Epithelial cell of esophagus (primary cell): ENCODE measurements around the gene AZU1.
"Not testable (repeated sequence)": the region's sequence is repeated elsewhere in the genome, so short reads cannot be mapped to it uniquely, and the experiment has no call there.

Experiments used
- DNase-seq: peaks from one replicate; pipeline ENCODE4 v3.0.0; 2010; ENCODE audit warnings: low read depth
- H3K4me3 ChIP-seq: 2 replicates; pipeline ENCODE4 v1.5.1; 2011; ENCODE audit warnings: mild to moderate bottlenecking, low read length, control low read depth
- TF ChIP-seq, protein P1 (sequence below): IDR thresholded peaks from 2 replicates; pipeline ENCODE4 v1.5.1; 2011; ENCODE audit warnings: low read depth, mild to moderate bottlenecking, low read length, control low read depth, inconsistent platforms; ENCODE audit not compliant: insufficient read depth; ENCODE audit errors: missing control alignments

The AZU1 gene

DNA sequence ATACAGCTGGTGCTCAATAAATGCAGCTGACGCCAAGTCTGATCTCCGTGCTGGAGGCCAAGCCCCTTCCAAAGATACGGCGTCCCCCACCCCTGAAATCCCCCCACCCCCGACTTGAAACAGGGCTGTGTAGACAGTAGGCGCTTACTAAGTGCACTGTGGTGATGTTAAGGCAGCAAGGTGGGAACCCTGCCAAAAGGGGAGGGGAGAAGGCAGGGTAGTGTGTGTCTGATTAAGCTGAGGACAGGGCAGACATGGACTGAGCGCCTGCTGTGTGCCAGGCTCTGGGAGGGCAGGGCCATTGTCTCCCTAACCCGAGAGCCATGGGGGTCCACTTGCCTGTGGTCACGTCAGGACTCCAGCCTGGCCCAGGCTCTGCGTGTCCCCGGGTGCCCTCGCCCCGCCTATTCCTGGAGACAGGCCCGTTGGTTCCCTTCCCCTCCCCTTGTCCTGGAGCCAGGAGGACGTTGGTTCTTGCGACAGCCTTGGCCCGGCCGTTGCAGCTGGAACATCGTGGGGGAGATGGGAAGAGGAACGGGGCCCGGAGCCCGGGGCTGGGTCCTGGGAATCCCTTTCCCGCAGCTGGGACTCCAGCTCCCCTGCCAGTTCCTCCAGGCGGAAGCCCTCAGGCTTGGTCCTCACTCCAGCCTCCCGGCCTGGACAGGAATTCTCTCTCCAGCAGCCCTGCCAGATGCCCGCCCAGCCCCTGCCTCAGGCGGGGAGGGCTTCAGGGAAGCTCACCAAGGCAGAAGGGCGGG, 22.8 kb downstream of the AZU1 start:
- H3K4me3 ChIP-seq = no peak overlapping the region
- peak; percentile 33 for DNase-seq
- TF ChIP-seq, protein P1, sequence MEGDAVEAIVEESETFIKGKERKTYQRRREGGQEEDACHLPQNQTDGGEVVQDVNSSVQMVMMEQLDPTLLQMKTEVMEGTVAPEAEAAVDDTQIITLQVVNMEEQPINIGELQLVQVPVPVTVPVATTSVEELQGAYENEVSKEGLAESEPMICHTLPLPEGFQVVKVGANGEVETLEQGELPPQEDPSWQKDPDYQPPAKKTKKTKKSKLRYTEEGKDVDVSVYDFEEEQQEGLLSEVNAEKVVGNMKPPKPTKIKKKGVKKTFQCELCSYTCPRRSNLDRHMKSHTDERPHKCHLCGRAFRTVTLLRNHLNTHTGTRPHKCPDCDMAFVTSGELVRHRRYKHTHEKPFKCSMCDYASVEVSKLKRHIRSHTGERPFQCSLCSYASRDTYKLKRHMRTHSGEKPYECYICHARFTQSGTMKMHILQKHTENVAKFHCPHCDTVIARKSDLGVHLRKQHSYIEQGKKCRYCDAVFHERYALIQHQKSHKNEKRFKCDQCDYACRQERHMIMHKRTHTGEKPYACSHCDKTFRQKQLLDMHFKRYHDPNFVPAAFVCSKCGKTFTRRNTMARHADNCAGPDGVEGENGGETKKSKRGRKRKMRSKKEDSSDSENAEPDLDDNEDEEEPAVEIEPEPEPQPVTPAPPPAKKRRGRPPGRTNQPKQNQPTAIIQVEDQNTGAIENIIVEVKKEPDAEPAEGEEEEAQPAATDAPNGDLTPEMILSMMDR = no peak

DNA sequence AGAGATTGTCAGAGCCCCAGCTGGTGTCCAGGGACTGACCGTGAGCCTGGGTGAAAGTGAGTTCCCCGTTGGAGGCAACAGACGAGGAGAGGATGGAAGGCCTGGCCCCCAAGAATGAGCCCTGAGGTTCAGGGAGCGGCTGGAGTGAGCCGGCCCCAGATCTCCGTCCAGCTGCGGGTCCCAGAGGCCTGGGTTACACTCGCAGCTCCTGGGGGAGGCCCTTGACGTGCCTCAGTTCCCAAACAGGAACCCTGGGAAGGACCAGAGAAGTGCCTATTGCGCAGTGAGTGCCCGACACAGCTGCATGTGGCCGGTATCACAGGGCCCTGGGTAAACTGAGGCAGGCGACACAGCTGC, 23.3 kb downstream of the AZU1 start:
- no peak overlapping the region for H3K4me3 ChIP-seq
- DNase-seq = no peak
- TF ChIP-seq, protein P1 = no peak

DNA sequence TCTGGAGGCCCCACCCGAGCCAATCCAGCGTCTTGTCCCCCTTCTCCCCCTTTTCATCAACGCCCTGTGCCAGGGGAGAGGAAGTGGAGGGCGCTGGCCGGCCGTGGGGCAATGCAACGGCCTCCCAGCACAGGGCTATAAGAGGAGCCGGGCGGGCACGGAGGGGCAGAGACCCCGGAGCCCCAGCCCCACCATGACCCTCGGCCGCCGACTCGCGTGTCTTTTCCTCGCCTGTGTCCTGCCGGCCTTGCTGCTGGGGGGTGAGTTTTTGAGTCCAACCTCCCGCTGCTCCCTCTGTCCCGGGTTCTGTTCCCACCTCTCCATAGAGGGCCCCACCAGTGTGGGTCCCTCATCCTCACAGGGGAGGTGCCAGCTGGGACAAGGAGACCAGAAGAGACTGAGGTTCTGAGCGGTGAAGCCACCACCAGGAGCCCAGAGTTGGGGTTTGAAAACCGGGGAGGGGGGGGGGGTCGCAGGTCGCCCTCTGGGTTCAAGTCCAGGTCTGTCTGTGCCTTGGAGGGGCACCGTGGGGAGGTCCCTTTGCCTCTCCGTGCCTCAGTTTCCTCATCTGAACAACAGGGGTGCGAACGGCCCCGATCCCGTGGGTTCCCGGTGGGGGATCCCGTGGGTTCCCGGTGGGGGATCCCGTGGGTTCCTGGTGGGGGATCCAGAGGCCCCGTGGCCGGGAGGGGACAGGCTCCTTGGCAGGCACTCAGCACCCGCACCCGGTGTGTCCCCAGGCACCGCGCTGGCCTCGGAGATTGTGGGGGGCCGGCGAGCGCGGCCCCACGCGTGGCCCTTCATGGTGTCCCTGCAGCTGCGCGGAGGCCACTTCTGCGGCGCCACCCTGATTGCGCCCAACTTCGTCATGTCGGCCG, 24.7 kb downstream of the AZU1 start, which contains the start of gene ELANE:
TSS of gene ELANE (plus strand) at position 168 of the 878 bp plus-strand sequence. CDS start at position 194, 26 bp downstream.
- TF ChIP-seq, protein P1 = no peak
- H3K4me3 ChIP-seq = no peak within 1 kb of the TSS
- DNase-seq = no peak

DNA sequence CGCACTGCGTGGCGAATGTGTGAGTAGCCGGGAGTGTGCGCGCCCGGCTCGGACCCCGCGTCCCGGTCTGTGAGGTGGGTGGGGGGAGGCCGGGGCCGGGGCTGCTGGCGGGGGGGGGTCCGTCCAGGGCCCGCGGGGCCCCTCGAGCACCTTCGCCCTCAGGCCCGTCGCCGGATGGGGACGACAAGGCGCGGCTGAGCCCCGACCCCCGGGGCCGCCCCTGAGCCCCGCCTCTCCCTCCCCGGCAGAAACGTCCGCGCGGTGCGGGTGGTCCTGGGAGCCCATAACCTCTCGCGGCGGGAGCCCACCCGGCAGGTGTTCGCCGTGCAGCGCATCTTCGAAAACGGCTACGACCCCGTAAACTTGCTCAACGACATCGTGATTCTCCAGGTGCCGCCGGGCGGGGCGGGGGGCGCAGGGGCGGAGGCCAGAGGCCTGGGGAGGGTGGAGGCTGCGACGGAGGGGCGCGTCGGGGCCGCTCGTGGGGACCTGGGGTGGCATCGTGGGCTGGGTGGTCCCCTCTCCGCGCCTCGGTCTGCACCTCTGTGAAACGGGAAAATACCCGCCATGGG, 25.5 kb downstream of the AZU1 start:
- no peak overlapping the region for H3K4me3 ChIP-seq
- no peak for DNase-seq
- TF ChIP-seq, protein P1 = no peak

DNA sequence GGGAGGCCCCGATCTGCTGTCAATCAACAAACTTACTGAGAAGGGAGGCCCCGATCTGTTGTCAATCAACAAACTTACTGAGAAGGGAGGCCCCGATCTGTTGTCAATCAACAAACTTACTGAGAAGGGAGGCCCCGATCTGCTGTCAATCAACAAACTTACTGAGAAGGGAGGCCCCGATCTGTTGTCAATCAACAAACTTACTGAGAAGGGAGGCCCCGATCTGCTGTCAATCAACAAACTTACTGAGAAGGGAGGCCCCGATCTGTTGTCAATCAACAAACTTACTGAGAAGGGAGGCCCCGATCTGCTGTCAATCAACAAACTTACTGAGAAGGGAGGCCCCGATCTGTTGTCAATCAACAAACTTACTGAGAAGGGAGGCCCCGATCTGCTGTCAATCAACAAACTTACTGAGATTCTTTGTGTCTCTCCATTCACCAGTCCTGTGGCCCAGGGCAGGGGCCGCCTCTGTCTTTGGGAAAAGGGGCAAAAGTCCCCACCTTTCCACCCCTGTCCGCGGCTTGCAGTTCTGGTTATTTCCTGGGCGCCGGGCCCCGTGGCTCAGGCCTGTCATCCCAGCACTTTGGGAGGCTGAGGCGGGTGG, 26.1 kb downstream of the AZU1 start:
- H3K4me3 ChIP-seq, DNase-seq: not testable (repeated sequence)

DNA sequence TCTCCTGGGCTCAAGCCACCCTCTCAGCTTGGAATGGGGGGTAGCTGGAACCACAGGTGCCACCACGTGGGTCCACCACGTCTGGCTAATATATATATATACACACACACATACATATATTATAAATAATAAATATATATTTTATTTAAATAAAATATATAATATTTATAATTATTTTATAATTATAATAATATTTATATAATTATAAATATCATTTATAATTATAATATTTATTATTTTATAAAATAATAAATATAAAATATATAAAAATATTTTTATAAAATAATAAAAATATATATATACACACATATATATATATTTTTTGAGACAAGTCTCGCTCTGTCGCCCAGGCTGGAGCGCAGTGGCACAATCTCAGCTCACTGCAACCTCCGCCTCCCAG, 26.9 kb downstream of the AZU1 start:
- TF ChIP-seq, protein P1 = no peak
- no peak for DNase-seq
- H3K4me3 ChIP-seq = no peak overlapping the region

DNA sequence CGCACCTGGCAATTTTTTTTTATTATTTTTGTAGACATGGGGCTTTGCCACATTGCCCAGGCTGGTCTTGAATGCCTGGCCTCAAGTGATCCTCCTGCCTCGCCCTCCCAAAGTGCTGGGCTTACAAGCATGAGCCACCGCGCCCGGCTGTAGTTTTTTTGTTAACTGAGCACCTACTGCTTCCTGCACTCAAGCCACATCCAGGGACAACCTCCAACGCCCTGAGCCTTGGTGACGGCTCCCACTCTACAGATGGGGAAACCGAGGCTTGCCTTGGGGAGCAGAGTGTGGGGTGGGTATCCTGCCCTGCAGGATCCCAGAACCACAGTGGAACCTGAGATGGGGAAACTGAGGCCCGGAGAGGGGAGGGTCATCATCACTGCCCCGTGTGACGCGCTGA, 27.5 kb downstream of the AZU1 start:
- no peak overlapping the region for H3K4me3 ChIP-seq
- TF ChIP-seq, protein P1 = no peak

More for the DNA sequence above, 27.5 kb downstream of the AZU1 start:
- DNase-seq = no peak
